ENCODE measurements around the gene OSMR. TPM values are rescaled to one million over a fixed set of nuclear protein-coding genes. Genes with fewer than 3 reads are reported as not detected.
"Not testable (repeated sequence)": the region's sequence is repeated elsewhere in the genome, so short reads cannot be mapped to it uniquely, and the experiment has no call there.

The OSMR gene
- total RNA-seq, 2 experiments from 2014 or later = not detected

DNA sequence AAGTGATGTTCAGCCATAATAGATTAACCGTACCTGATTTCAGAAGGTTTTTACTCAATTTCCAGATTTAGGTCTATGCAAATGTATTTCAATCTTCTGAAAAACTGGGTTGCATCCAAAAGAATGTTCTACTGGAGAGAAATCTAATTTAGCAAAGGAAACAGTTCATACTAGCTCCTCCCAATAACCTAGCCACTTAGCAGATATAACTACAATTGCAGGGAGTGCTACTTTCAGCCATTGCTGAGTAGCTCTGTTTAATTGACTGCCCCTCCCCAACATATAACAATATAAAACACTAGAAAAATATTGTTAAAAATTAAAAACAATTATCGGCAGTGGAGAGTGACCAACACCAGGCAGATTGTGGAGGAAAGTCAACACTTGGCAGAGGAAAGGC is 7.9 kb upstream of the OSMR start:
- peaks cover 33% of the 10 kb centered on the region for H3K27me3 Mint-ChIP-seq
- POLR2A ChIA-PET = no interaction called here
- no peak overlapping the region for H3K27ac Mint-ChIP-seq
- no peak for DNase-seq
- no peaks in the 10 kb centered on the region for H3K9me3 Mint-ChIP-seq
- no peaks in the 10 kb centered on the region for H3K36me3 Mint-ChIP-seq (ENCODE audit: low read depth)
- peaks cover 5% of the 10 kb centered on the region for H3K4me1 Mint-ChIP-seq
- CTCF ChIA-PET = interaction anchor here (0.9 to 1.6 kb wide), 3 partner anchors 9 to 28 kb away, joined by 3 to 4 read pairs (median 3); no protein-coding TSS in a partner anchor
- H3K4me3 Mint-ChIP-seq = no peak overlapping the region

DNA sequence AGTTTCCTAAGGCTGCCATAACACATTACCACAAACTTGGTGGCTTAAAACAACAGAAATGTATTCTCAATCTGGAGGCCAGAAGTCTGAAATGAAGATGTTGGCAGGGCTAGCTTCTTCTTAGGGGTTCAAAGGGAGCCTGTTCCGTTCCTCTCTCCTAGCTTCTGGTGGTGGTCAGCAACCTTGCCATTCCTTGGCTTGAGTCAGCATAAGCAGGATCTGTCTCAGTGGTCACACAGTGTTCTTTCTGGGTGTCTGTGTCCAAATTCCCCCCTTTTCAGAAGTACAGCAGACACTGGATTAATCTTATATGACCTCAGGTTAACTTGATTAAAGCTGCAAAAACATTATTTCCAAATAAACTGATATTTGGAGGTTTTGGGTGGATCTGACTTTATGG is 2.1 kb upstream of the OSMR start:
- Mint-ChIP-seq H3K27ac (no peak overlapping the region), H3K27me3 (peaks cover 63% of the 10 kb centered on the region), H3K36me3 (ENCODE audit: low read depth) (peaks cover 3% of the 10 kb centered on the region), H3K9me3 (no peaks in the 10 kb centered on the region), H3K4me1 (peaks cover 14% of the 10 kb centered on the region), H3K4me3 (no peak overlapping the region)
- DNase-seq = no peak
- POLR2A ChIA-PET = no interaction called here
- CTCF ChIA-PET = interaction anchor here (1.4 kb wide), 1 partner anchor 34 kb away, joined by 3 read pairs; no protein-coding TSS in a partner anchor

- H3K36me3 Mint-ChIP-seq (ENCODE audit: low read depth) = peaks cover 3% of the 10 kb centered on the region
- H3K9me3 Mint-ChIP-seq = no peaks in the 10 kb centered on the region
- CTCF ChIA-PET = interaction anchor here (1.3 kb wide), 1 partner anchor 9 kb away, joined by 3 read pairs; no protein-coding TSS in a partner anchor
- no peak overlapping the region for H3K27ac Mint-ChIP-seq
- DNase-seq = no peak
- peaks cover 14% of the 10 kb centered on the region for H3K4me1 Mint-ChIP-seq
- H3K27me3 Mint-ChIP-seq = peaks cover 55% of the 10 kb centered on the region
- peak overlapping the region; percentile 61 for H3K4me3 Mint-ChIP-seq
- POLR2A ChIA-PET = no interaction called here
Observed at GRCh38 chr5:38846379-38847011, 683 bp downstream of the OSMR start.

DNA sequence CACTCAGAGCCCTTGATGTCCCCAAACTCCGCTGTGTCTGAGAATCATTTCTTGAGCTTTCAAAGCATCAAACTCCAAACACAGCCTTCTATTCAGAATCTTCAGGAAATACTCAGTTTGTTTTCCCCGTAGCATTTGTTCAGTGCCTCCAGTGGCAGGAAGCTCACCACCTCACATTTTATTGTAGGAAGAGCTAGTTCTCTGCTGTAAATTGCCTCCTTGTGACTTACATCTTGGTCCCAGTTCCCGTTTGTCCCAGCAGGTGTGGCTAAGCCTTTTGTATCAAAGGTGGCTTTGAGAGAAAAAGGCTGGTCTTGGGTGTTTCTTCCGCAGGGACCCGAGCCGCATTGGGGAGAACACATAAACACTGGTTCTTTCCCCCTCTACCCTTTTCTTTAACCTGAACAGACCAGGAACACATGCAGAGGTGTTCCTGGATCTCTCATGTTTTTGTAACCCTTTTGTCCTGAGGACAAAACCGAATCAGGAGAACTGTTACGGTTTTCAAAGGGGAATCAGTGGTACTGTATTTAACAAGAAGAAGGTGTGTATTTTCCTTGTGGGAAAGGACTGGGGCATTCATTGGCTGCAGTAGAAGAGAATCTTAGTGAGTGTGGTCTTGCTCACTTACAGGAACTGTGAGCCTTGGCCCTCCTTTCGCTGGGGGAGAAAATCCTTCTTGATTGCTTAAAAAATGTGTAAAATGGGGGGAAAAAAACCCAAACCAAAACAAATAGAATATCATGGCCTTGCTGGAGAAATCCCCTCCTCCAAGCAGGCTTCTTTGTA is 1.9 kb downstream of the OSMR start:
- POLR2A ChIA-PET = no interaction called here
- CTCF ChIA-PET = interaction anchor here (1.3 to 1.4 kb wide), 2 partner anchors 10 to 406 kb away, joined by 3 read pairs; no protein-coding TSS in a partner anchor
- H3K27me3 Mint-ChIP-seq = peaks cover 53% of the 10 kb centered on the region
- no peak overlapping the region for H3K4me3 Mint-ChIP-seq
- no peaks in the 10 kb centered on the region for H3K9me3 Mint-ChIP-seq
- no peak overlapping the region for H3K27ac Mint-ChIP-seq
- peaks cover 14% of the 10 kb centered on the region for H3K4me1 Mint-ChIP-seq
- H3K36me3 Mint-ChIP-seq (ENCODE audit: low read depth) = peaks cover 3% of the 10 kb centered on the region
- DNase-seq = no peak

DNA sequence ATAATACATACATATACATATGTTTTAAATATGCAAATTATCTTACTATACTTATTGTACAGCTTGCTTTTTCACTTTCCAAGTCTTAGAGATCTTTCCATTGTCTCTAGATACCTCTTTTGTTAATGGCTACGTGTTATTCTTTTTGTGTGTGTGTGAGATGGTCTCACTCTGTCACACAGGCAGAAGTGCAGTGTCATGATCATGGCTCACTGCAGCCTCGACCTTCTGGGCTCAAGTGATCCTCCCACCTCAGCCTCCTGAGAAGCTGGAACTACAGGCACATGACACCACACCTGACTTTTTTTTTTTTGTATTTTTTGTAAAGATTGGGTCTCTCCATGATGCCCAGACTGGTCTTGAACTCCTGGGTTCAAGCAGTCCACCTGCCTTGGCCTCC is 2.8 kb downstream of the OSMR start:
- no peak for DNase-seq
- Mint-ChIP-seq H3K4me3 (no peak overlapping the region), H3K4me1 (peaks cover 14% of the 10 kb centered on the region), H3K36me3 (ENCODE audit: low read depth) (peaks cover 3% of the 10 kb centered on the region), H3K27me3 (peaks cover 50% of the 10 kb centered on the region), H3K9me3 (no peaks in the 10 kb centered on the region), H3K27ac (no peak overlapping the region)
- POLR2A ChIA-PET = no interaction called here
- CTCF ChIA-PET = interaction anchor here (1.4 kb wide), 1 partner anchor 407 kb away, joined by 3 read pairs; no protein-coding TSS in a partner anchor

GRCh38 chr5:38851640-38852039 is 5.8 kb downstream of the OSMR start:
- H3K27me3 Mint-ChIP-seq = peaks cover 27% of the 10 kb centered on the region
- POLR2A ChIA-PET; H3K9me3 Mint-ChIP-seq; H3K27ac Mint-ChIP-seq; H3K36me3 Mint-ChIP-seq (ENCODE audit: low read depth); H3K4me3 Mint-ChIP-seq; DNase-seq; H3K4me1 Mint-ChIP-seq: not testable (repeated sequence)
- CTCF ChIA-PET = interaction anchor here (0.7 kb wide), 1 partner anchor 19 kb away, joined by 3 read pairs; no protein-coding TSS in a partner anchor

DNA sequence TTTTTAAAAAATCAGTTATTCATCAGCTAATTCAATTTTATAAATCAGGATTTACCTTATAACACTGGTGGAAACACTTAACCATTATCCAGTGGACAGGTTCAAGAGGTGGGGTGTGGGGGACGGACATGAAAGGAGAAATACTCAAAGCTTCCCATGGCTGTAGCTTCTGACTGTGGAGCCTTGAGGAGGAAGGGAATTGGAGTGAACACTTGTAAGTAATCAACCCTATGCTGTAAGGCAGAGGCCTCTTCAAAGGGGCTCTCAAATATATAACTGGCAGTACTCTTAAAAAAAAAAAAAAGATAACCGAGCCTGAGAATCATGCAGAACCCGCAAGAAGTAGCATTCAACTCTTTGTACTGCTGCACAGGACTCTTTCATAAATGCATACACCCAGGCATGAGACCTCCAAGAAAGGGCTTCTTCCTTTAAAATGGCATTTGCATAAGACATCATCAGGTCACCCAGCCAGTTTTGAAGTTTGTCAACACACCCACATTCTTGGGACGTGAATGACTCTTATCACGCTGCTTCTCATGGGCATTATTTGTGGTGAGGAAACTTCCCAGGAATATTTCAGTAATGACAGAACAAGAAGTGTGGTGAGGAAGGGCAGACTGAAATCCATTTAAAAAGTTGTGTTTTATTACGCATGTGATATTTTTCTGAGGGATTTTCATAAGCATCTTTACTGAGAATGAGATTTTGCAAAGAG is 8.1 kb downstream of the OSMR start:
- Mint-ChIP-seq H3K4me3 (no peak overlapping the region), H3K27me3 (peaks cover 17% of the 10 kb centered on the region), H3K9me3 (no peaks in the 10 kb centered on the region), H3K4me1 (no peaks in the 10 kb centered on the region), H3K27ac (no peak overlapping the region), H3K36me3 (ENCODE audit: low read depth) (no peaks in the 10 kb centered on the region)
- POLR2A ChIA-PET = no interaction called here
- CTCF ChIA-PET = interaction anchor here (1.0 kb wide), 1 partner anchor 227 kb away, joined by 3 read pairs; no protein-coding TSS in a partner anchor
- DNase-seq = no peak

DNA sequence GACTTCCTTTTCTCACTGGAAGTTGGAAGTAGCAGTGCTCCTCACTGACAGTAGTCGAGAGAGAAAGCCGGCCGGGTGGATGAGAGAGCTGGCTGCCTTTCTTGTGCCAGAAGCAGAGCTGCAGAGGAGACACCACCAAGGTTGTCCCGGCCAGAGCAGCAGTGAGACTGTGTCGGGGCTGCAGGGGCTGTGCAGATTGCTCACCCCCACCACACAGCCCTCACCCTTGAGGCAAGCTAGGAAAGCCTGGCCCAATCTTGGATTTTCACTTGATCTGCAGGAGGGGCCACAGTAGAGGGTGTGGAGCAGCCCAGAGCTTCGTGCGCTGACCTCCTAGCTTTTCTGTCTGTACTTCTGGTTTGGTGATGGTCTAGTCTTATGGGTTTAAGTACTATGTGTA is 9.1 kb downstream of the OSMR start:
- Mint-ChIP-seq H3K27me3 (peaks cover 21% of the 10 kb centered on the region), H3K4me3 (no peak overlapping the region), H3K36me3 (ENCODE audit: low read depth) (no peaks in the 10 kb centered on the region), H3K9me3 (no peaks in the 10 kb centered on the region), H3K4me1 (no peaks in the 10 kb centered on the region), H3K27ac (no peak overlapping the region)
- ChIA-PET CTCF (no interaction called here), POLR2A (no interaction called here)
- no peak for DNase-seq

- Mint-ChIP-seq H3K4me1 (no peaks in the 10 kb centered on the region), H3K27ac (no peak overlapping the region), H3K4me3 (no peak overlapping the region), H3K27me3 (peaks cover 16% of the 10 kb centered on the region), H3K36me3 (ENCODE audit: low read depth) (no peaks in the 10 kb centered on the region), H3K9me3 (no peaks in the 10 kb centered on the region)
- ChIA-PET POLR2A (no interaction called here), CTCF (no interaction called here)
- DNase-seq = no peak
Observed at GRCh38 chr5:38856660-38857059, 10.8 kb downstream of the OSMR start.

GRCh38 chr5:38858839-38859238 is 13.0 kb downstream of the OSMR start:
- H3K36me3 Mint-ChIP-seq (ENCODE audit: low read depth) = no peaks in the 10 kb centered on the region
- H3K27ac Mint-ChIP-seq = no peak overlapping the region
- ChIA-PET CTCF (no interaction called here), POLR2A (no interaction called here)
- H3K27me3 Mint-ChIP-seq = peaks cover 13% of the 10 kb centered on the region
- DNase-seq = no peak
- H3K4me1 Mint-ChIP-seq = no peaks in the 10 kb centered on the region
- H3K4me3 Mint-ChIP-seq = no peak overlapping the region
- no peaks in the 10 kb centered on the region for H3K9me3 Mint-ChIP-seq

DNA sequence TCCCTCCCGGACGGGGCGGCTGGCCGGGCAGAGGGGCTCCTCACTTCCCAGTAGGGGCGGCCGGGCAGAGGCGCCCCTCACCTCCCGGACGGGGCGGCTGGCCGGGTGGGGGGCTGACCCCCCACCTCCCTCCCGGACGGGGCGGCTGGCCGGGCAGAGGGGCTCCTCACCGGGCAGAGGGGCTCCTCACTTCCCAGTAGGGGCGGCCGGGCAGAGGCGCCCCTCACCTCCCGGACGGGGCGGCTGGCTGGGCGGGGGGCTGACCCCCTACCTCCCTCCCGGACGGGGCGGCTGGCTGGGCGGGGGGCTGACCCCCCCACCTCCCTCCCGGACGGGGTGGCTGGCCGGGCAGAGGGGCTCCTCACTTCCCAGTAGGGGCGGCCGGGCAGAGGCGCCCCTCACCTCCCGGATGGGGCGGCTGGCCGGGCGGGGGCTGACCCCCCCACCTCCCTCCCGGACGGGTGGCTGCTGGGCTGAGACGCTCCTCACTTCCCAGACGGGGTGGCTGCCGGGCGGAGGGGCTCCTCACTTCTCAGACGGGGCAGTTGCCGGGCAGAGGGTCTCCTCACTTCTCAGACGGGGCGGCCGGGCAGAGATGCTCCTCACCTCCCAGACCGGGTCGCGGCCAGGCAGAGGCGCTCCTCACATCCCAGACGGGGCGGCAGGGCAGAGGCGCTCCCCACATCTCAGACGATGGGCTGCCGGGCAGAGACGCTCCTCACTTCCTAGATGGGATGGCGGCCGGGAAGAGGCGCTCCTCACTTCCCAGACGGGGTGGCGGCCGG is 16.4 kb downstream of the OSMR start:
- CTCF ChIA-PET, H3K4me1 Mint-ChIP-seq: not testable (repeated sequence)

GRCh38 chr5:38866362-38867031 is 20.7 kb downstream of the OSMR start:
- H3K27me3 Mint-ChIP-seq = peaks cover 14% of the 10 kb centered on the region
- no peak for DNase-seq
- no peaks in the 10 kb centered on the region for H3K4me1 Mint-ChIP-seq
- POLR2A ChIA-PET = no interaction called here
- CTCF ChIA-PET = no interaction called here
- H3K27ac Mint-ChIP-seq = no peak overlapping the region
- no peaks in the 10 kb centered on the region for H3K36me3 Mint-ChIP-seq (ENCODE audit: low read depth)
- H3K9me3 Mint-ChIP-seq = peaks cover 4% of the 10 kb centered on the region
- H3K4me3 Mint-ChIP-seq = no peak overlapping the region

More for the DNA sequence above, 16.4 kb downstream of the OSMR start:
- peaks cover 18% of the 10 kb centered on the region for H3K27me3 Mint-ChIP-seq
- H3K4me3 Mint-ChIP-seq; H3K36me3 Mint-ChIP-seq (ENCODE audit: low read depth); H3K27ac Mint-ChIP-seq; DNase-seq; H3K9me3 Mint-ChIP-seq; POLR2A ChIA-PET: not testable (repeated sequence)

Measured in activated CD4-positive, alpha-beta memory T cell treated with anti-CD3 and anti-CD28 coated beads, Interleukin-2, amount 10 ng/mL, durations not matched to agents 7 days and 5 days (primary cell).